Activated naive CD8-positive, alpha-beta T cell treated with anti-CD3 and anti-CD28 coated beads, Interleukin-2, amount 50 U/mL, for 24 hours (primary cell): ENCODE measurements around the gene EPS15.
"Not testable (repeated sequence)": the region's sequence is repeated elsewhere in the genome, so short reads cannot be mapped to it uniquely, and the experiment has no call there.

Source experiments
- ATAC-seq: fragments of 150-1000 bp; cut with Tn5 transposase; one replicate; pipeline ENCODE4 v1.10.0; 2021
- DNase-seq: peaks from one replicate; pipeline ENCODE4 v3.0.0; 2021
- H3K27ac Mint-ChIP-seq: one replicate; pipeline ENCODE4 v1.8.0; 2021; ENCODE audit warnings: mild to moderate bottlenecking, mixed read lengths
- H3K27me3 Mint-ChIP-seq: one replicate; pipeline ENCODE4 v1.8.0; 2021; ENCODE audit warnings: mixed read lengths
- H3K36me3 Mint-ChIP-seq: one replicate; pipeline ENCODE4 v1.8.0; 2021; ENCODE audit warnings: low read depth, mixed read lengths
- H3K4me1 Mint-ChIP-seq: one replicate; pipeline ENCODE4 v1.8.0; 2021; ENCODE audit warnings: mixed read lengths
- H3K4me3 Mint-ChIP-seq: one replicate; pipeline ENCODE4 v1.8.0; 2021; ENCODE audit warnings: mild to moderate bottlenecking, moderate library complexity, mixed read lengths
- H3K9me3 Mint-ChIP-seq: one replicate; pipeline ENCODE4 v1.8.0; 2021; ENCODE audit warnings: mixed read lengths

The EPS15 gene

GRCh38 chr1:51553911-51554310, 34.8 kb upstream of the EPS15 start:
- DNase-seq = no peak
- H3K27me3 Mint-ChIP-seq = no peaks in the 10 kb centered on the region
- no peak overlapping the region for H3K4me3 Mint-ChIP-seq
- no peak overlapping the region for H3K27ac Mint-ChIP-seq
- H3K9me3 Mint-ChIP-seq = no peaks in the 10 kb centered on the region
- H3K4me1 Mint-ChIP-seq = peaks cover 19% of the 10 kb centered on the region
- ATAC-seq = no peak
- H3K36me3 Mint-ChIP-seq = no peaks in the 10 kb centered on the region

- H3K9me3 Mint-ChIP-seq = no peaks in the 10 kb centered on the region
- no peak for ATAC-seq
- H3K4me3 Mint-ChIP-seq = no peak overlapping the region
- H3K36me3 Mint-ChIP-seq = no peaks in the 10 kb centered on the region
- no peak overlapping the region for H3K27ac Mint-ChIP-seq
- DNase-seq = no peak
- H3K4me1 Mint-ChIP-seq = peaks cover 18% of the 10 kb centered on the region
- no peaks in the 10 kb centered on the region for H3K27me3 Mint-ChIP-seq
These were observed 34.1 kb upstream of the EPS15 start for GRCh38 chr1:51552929-51553807.

DNA sequence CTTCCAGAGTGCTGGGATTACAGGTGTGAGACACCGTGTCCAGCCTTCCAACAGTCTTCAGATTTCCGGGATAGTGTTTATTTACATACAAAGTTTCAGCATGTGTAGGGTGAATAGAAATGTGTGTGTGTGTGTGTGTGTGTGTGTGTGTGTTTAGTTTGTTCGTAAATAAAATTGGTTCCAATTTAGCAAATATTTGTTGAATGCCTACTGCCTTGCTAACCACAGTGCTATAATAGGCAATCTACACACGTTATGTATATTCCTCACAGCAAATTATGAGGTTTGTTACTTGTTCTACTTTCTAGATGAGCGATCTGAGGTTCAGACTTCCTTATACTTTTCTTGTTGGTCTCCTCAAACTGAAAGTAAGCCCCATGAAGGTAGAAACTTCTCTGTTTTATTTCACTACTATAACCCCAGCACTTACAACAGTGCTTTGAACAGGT, 32.8 kb upstream of the EPS15 start:
- H3K4me3 Mint-ChIP-seq = no peak overlapping the region
- DNase-seq (no peak), ATAC-seq (peak; percentile 46)
- H3K27ac Mint-ChIP-seq = no peak overlapping the region
- no peaks in the 10 kb centered on the region for H3K36me3 Mint-ChIP-seq
- peaks cover 17% of the 10 kb centered on the region for H3K4me1 Mint-ChIP-seq
- no peaks in the 10 kb centered on the region for H3K27me3 Mint-ChIP-seq
- no peaks in the 10 kb centered on the region for H3K9me3 Mint-ChIP-seq

- Mint-ChIP-seq H3K9me3 (no peaks in the 10 kb centered on the region), H3K4me3 (no peak overlapping the region), H3K27ac (no peak overlapping the region), H3K36me3 (no peaks in the 10 kb centered on the region), H3K4me1 (peaks cover 17% of the 10 kb centered on the region), H3K27me3 (no peaks in the 10 kb centered on the region)
- DNase-seq = no peak
- ATAC-seq = no peak
These were observed 32.0 kb upstream of the EPS15 start for GRCh38 chr1:51551081-51551480.

DNA sequence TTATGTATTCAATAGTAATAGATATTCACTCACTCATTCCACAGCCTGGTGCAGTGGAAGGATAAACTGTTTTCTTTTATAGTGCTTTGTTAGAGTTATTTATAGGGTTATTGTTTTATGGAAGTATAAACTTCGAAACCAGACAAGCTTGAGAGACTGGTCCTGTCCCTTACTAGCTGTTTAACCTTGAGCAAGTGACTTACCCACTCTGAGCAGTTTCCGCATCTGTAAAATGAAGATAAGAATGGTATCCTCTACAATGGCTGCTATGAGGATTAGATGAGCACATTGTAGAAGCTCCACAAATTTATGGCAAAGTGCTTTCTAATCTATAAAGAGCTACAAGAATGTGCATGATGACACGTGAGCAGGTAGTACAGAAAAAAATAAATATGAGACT, 30.8 kb upstream of the EPS15 start:
- no peaks in the 10 kb centered on the region for H3K36me3 Mint-ChIP-seq
- H3K4me1 Mint-ChIP-seq = peaks cover 17% of the 10 kb centered on the region
- no peaks in the 10 kb centered on the region for H3K27me3 Mint-ChIP-seq
- no peak overlapping the region for H3K4me3 Mint-ChIP-seq
- H3K27ac Mint-ChIP-seq = no peak overlapping the region
- ATAC-seq (no peak), DNase-seq (no peak)
- no peaks in the 10 kb centered on the region for H3K9me3 Mint-ChIP-seq

DNA sequence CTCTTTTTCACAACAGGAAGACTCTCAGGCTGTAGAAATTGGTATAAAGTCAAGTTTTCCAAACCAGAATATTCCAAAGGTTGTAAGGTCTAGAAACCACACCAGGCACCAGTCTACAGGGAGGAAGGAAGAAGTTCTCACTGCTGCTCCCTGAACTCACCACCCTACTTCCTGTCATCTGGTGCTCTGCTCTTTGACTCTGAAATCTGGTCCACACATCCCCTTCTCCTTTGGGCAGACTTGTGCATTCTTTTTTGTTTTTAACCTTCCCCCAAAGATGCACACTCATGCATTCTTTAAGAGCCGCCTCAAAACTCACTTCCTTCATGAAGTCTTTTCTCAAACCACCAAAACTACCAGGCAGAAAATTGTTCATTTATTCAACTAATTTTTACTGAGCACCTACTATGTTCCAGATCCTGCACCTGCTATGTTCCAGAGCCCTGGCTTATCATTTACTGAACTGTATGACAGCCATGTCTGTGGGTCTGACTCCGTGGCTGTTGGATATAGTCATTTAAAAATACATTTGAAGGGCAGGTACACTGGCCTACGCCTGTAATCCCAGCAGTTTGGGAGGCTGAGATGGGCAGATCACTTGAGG, 30.1 kb upstream of the EPS15 start:
- DNase-seq = no peak
- H3K27me3 Mint-ChIP-seq = no peaks in the 10 kb centered on the region
- peaks cover 17% of the 10 kb centered on the region for H3K4me1 Mint-ChIP-seq
- no peak overlapping the region for H3K4me3 Mint-ChIP-seq
- H3K27ac Mint-ChIP-seq = no peak overlapping the region
- H3K36me3 Mint-ChIP-seq = no peaks in the 10 kb centered on the region
- H3K9me3 Mint-ChIP-seq = no peaks in the 10 kb centered on the region
- no peak for ATAC-seq

DNA sequence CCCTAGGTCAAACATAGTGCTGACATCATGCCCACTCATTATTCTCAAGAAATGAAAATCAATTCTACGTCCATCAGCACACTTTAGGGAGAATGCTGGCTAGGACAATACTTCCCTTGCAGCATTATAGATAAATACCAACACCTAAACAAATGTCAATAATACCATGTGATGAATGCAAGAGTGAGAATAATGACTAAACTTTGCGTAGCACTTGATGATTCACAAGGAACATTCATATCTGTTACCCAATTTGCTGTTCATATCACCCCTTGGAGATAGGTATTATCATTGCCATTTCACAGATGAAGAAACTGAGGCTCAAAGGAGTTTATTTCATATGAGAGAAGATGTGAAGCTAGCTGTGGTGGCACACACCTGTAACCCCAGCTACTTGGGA, 24.8 kb upstream of the EPS15 start:
- no peaks in the 10 kb centered on the region for H3K9me3 Mint-ChIP-seq
- no peak overlapping the region for H3K4me3 Mint-ChIP-seq
- H3K27ac Mint-ChIP-seq = no peak overlapping the region
- no peaks in the 10 kb centered on the region for H3K27me3 Mint-ChIP-seq
- H3K36me3 Mint-ChIP-seq = no peaks in the 10 kb centered on the region
- peaks cover 22% of the 10 kb centered on the region for H3K4me1 Mint-ChIP-seq
- no peak for DNase-seq
- no peak for ATAC-seq

DNA sequence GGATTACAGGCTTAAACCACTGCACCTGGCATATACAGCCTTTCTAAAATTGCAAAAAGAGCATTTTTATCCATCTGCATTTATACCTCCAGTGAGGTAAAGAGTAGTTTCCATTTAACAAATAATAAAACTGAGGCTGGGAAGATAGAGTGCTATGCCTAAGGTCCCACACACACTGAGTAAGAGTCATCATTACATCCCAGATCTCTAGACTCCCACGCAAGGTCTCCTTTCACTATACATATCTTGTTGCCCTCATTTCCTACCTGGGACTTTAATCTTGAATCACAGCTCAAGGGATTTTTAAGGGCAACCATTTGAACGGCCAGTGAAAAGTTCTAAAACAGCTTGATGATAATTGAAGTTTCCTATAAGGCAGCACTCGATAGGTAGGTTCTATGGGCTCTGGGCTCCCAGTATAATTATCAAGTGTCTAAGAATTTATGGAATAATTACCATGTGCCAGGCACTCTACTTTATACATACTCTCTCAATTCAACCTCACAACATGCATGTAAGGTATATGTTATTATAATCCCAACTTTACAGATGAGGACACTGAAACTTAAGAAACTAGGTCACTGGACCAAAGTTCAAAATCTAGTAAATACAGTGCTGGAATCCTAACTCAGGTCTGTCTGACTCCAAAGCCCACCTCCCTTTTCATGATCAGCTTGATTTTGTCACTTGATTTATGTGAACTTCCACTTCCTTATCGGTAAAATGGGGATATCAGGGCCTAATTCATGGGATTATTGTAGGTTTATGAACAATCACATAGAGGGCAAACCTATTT, 23.3 kb upstream of the EPS15 start:
- ATAC-seq (peak; percentile 87), DNase-seq (no peak)
- Mint-ChIP-seq H3K4me1 (peaks cover 17% of the 10 kb centered on the region), H3K36me3 (no peaks in the 10 kb centered on the region), H3K27ac (no peak overlapping the region), H3K4me3 (no peak overlapping the region), H3K9me3 (no peaks in the 10 kb centered on the region), H3K27me3 (no peaks in the 10 kb centered on the region)

DNA sequence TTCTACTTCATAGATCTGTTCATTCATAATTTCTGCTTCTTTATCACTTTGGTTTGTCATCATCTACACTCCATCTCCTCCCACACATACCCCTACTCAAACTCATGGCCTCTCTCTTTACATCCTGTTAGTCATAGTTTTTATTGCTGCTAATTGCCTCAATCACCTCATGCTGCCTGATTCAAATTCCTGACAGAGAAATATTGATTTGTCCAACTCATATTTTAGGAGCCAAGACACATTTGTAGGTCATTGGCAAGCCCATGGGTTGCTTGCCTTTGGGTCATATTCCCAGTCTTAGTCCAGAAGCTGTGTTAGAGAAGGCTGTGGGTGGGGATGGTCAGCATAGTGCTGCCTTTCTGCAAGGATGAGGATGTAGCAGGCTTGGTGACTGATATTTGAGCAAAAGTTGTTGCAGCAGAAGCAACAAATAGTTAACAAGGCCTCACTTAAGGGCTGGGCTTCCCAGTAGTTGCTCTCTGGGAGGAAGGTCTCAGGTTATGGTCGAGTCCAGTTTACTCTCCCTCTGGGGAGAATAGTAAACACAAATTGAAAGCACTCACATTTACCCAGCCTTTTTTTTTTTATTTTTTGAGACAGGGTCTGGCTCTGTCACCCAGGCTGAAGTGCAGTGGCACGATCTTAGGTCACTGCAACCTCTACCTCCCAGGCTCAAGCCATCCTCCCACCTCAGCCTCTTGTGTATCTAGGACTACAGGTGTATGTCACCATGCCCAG, 22.4 kb upstream of the EPS15 start:
- Mint-ChIP-seq H3K27me3 (no peaks in the 10 kb centered on the region), H3K36me3 (no peaks in the 10 kb centered on the region), H3K27ac (peak overlapping the region; percentile 60), H3K9me3 (no peaks in the 10 kb centered on the region), H3K4me3 (no peak overlapping the region), H3K4me1 (peaks cover 17% of the 10 kb centered on the region)
- DNase-seq (no peak), ATAC-seq (peak; percentile 81)

- Mint-ChIP-seq H3K4me1 (peaks cover 26% of the 10 kb centered on the region), H3K27ac (no peak overlapping the region), H3K27me3 (no peaks in the 10 kb centered on the region), H3K9me3 (no peaks in the 10 kb centered on the region), H3K36me3 (no peaks in the 10 kb centered on the region), H3K4me3 (no peak overlapping the region)
- DNase-seq (no peak), ATAC-seq (no peak)
These were observed 18.5 kb upstream of the EPS15 start for GRCh38 chr1:51537568-51537967.

GRCh38 chr1:51535006-51535592, 16.0 kb upstream of the EPS15 start:
- ATAC-seq (no peak), DNase-seq (peak; percentile 21)
- Mint-ChIP-seq H3K4me1 (peaks cover 9% of the 10 kb centered on the region), H3K27ac (no peak overlapping the region), H3K4me3 (no peak overlapping the region), H3K27me3 (no peaks in the 10 kb centered on the region), H3K9me3 (no peaks in the 10 kb centered on the region), H3K36me3 (no peaks in the 10 kb centered on the region)

GRCh38 chr1:51534447-51534846, 15.4 kb upstream of the EPS15 start:
- H3K4me3 Mint-ChIP-seq = no peak overlapping the region
- H3K27me3 Mint-ChIP-seq = no peaks in the 10 kb centered on the region
- peak; percentile 73 for ATAC-seq
- no peaks in the 10 kb centered on the region for H3K36me3 Mint-ChIP-seq
- no peaks in the 10 kb centered on the region for H3K9me3 Mint-ChIP-seq
- peaks cover 9% of the 10 kb centered on the region for H3K4me1 Mint-ChIP-seq
- H3K27ac Mint-ChIP-seq = no peak overlapping the region
- no peak for DNase-seq

GRCh38 chr1:51532853-51533252, 13.8 kb upstream of the EPS15 start:
- Mint-ChIP-seq H3K36me3 (no peaks in the 10 kb centered on the region), H3K27ac (no peak overlapping the region), H3K4me1 (peaks cover 9% of the 10 kb centered on the region), H3K27me3 (no peaks in the 10 kb centered on the region), H3K9me3 (no peaks in the 10 kb centered on the region), H3K4me3 (no peak overlapping the region)
- no peak for ATAC-seq
- DNase-seq = no peak

DNA sequence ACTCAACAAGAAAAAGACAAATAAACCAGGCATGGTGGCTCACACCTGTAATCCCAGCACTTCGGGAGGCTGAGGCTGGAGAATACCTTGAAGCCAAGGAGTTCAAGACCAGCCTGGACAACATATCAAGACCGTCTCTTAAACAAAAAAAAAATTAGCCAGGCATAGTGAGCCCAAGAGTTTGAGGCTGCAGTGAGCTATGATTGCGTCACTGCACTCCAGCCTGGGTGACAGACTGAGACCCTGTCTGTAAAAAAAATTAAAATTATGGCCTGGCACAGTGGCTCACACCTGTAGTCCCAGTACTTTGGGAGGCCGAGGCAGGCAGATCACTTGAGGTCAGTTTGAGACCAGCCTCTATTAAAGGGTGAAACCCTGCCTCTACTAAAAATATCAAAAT, 11.4 kb upstream of the EPS15 start:
- ATAC-seq, H3K36me3 Mint-ChIP-seq, H3K9me3 Mint-ChIP-seq, H3K27ac Mint-ChIP-seq, DNase-seq, H3K4me1 Mint-ChIP-seq, H3K27me3 Mint-ChIP-seq, H3K4me3 Mint-ChIP-seq: not testable (repeated sequence)
